ENCODE data around the gene LAMA2.

The LAMA2 gene

GRCh38 chr6:129098061-129098553 lies 215.2 kb downstream of the LAMA2 start:
- TF ChIP-seq ZBTB7A (IDR thresholded peaks at IDR 0.05; ENCODE audit: low read depth) (no peak), MAX (IDR thresholded peaks at IDR 0.05) (no peak), EGR1 (IDR thresholded peaks at IDR 0.05) (no peak)

GRCh38 chr6:129099696-129100095 lies 216.8 kb downstream of the LAMA2 start:
- TF ChIP-seq ZBTB7A (IDR thresholded peaks at IDR 0.05; ENCODE audit: low read depth) (no peak), EP300 (IDR thresholded peaks at IDR 0.05; ENCODE audit: borderline replicate concordance) (no peak), NFIC (IDR thresholded peaks at IDR 0.05) (no peak)

GRCh38 chr6:129100164-129100563 lies 217.2 kb downstream of the LAMA2 start:
- TF ChIP-seq FOXM1 (IDR thresholded peaks at IDR 0.05; ENCODE audit: borderline replicate concordance, low read depth) (no peak), CEBPB (IDR thresholded peaks at IDR 0.05) (no peak), YY1 (IDR thresholded peaks at IDR 0.05; ENCODE audit: low read depth) (no peak), NFIC (IDR thresholded peaks at IDR 0.05) (no peak), EGR1 (IDR thresholded peaks at IDR 0.05) (no peak), REST (IDR thresholded peaks at IDR 0.05; ENCODE audit: low read depth) (no peak), ZBTB7A (IDR thresholded peaks at IDR 0.05; ENCODE audit: low read depth) (no peak), RAD21 (IDR thresholded peaks at IDR 0.05; ENCODE audit: low read depth) (no peak), TEAD4 (IDR thresholded peaks at IDR 0.05) (no peak), MAX (IDR thresholded peaks at IDR 0.05) (no peak), TCF12 (IDR thresholded peaks at IDR 0.05; ENCODE audit: low read depth) (no peak)

GRCh38 chr6:129102741-129103140 lies 219.8 kb downstream of the LAMA2 start:
- TF ChIP-seq RAD21 (IDR thresholded peaks at IDR 0.05; ENCODE audit: low read depth), result no peak
- TF ChIP-seq TAF1 (IDR thresholded peaks at IDR 0.05; ENCODE audit: low read depth), result no peak
- TF ChIP-seq TEAD4 (IDR thresholded peaks at IDR 0.05), result no peak
- TF ChIP-seq EP300 (IDR thresholded peaks at IDR 0.05; ENCODE audit: borderline replicate concordance), result no peak
- TF ChIP-seq ZBTB7A (IDR thresholded peaks at IDR 0.05; ENCODE audit: low read depth), result no peak
- TF ChIP-seq FOXM1 (IDR thresholded peaks at IDR 0.05; ENCODE audit: borderline replicate concordance, low read depth), result no peak
- no peak for TF ChIP-seq CEBPB (IDR thresholded peaks at IDR 0.05)
- no peak for TF ChIP-seq REST (IDR thresholded peaks at IDR 0.05; ENCODE audit: low read depth)
- no peak for TF ChIP-seq MAX (IDR thresholded peaks at IDR 0.05)
- no peak for TF ChIP-seq NFIC (IDR thresholded peaks at IDR 0.05)
- no peak for TF ChIP-seq USF1 (IDR thresholded peaks at IDR 0.05)
- TF ChIP-seq CREB1 (IDR thresholded peaks at IDR 0.05; ENCODE audit: low read depth), result no peak
- no peak for TF ChIP-seq YY1 (IDR thresholded peaks at IDR 0.05; ENCODE audit: low read depth)
- no peak for TF ChIP-seq TCF12 (IDR thresholded peaks at IDR 0.05; ENCODE audit: low read depth)
- no peak for TF ChIP-seq EGR1 (IDR thresholded peaks at IDR 0.05)

- TF ChIP-seq TEAD4 (IDR thresholded peaks at IDR 0.05) (no peak), YY1 (IDR thresholded peaks at IDR 0.05; ENCODE audit: low read depth) (no peak)
Measured at GRCh38 chr6:129104131-129104530, 221.2 kb downstream of the LAMA2 start.

- TF ChIP-seq NFIC (IDR thresholded peaks at IDR 0.05) (no peak), USF1 (IDR thresholded peaks at IDR 0.05) (no peak), YY1 (IDR thresholded peaks at IDR 0.05; ENCODE audit: low read depth) (no peak), CEBPB (IDR thresholded peaks at IDR 0.05) (no peak), REST (IDR thresholded peaks at IDR 0.05; ENCODE audit: low read depth) (no peak), TCF12 (IDR thresholded peaks at IDR 0.05; ENCODE audit: low read depth) (no peak), ZBTB7A (IDR thresholded peaks at IDR 0.05; ENCODE audit: low read depth) (no peak), CREB1 (IDR thresholded peaks at IDR 0.05; ENCODE audit: low read depth) (no peak), FOXM1 (IDR thresholded peaks at IDR 0.05; ENCODE audit: borderline replicate concordance, low read depth) (no peak), MAX (IDR thresholded peaks at IDR 0.05) (no peak), EP300 (IDR thresholded peaks at IDR 0.05; ENCODE audit: borderline replicate concordance) (no peak), TEAD4 (IDR thresholded peaks at IDR 0.05) (no peak), TAF1 (IDR thresholded peaks at IDR 0.05; ENCODE audit: low read depth) (no peak)
Measured at GRCh38 chr6:129104560-129104959, 221.6 kb downstream of the LAMA2 start.
